ENCODE measurements around the gene GPR137B. TPM values are rescaled to one million over a fixed set of nuclear protein-coding genes. Genes with fewer than 3 reads are reported as not detected.

Gene GPR137B
- total and polyA plus RNA-seq, 2 of the 4 experiments (the other 2 are of a cell fraction): 4.5 to 12.3 TPM

DNA sequence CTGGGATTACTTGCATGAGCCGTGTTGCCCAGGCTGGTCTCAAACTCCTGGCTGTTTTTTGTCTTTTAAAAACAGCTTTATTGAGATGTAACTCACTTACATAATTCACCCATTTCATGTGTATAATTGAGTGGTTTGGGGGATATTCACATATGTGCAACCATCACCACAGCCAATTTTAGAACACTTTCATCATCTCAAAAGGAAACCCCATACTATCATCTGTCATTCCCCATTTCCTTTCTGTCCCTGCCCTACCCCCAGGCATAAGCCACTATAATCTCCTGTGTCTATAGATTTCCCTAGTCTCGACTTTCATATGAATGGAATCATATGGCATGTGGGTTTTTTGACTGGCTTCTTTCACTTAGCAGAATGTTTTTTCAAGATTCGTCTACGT is 43.3 kb downstream of the GPR137B start:
- H4K20me1 ChIP-seq (ENCODE audit: insufficient read depth, low read length): no peaks in the 10 kb centered on the region
- ChIA-PET POLR2A (ENCODE audit: unreplicated experiment) (no interaction called here), CTCF (no interaction called here)
- dilution Hi-C loops (cut with HindIII; ENCODE audit: low sequenced_read_pairs, unreplicated experiment): no loop called here
- no TSS peak for BruUV-seq (replicated peaks)
- no peak overlapping the region for H2BK20ac ChIP-seq (ENCODE audit: low read depth, low read length)
- no peak overlapping the region for H4K91ac ChIP-seq (ENCODE audit: insufficient read depth, low read depth, low read length)
- TF ChIP-seq MAZ (IDR thresholded peaks at IDR 0.05; ENCODE audit: borderline replicate concordance, low read depth, low read length) (no peak), MXI1 (IDR thresholded peaks at IDR 0.05; ENCODE audit: borderline replicate concordance, low read depth, low read length) (no peak), BHLHE40 (IDR thresholded peaks at IDR 0.05; ENCODE audit: low read depth, low read length) (no peak), ELK1 (IDR thresholded peaks at IDR 0.05; ENCODE audit: borderline replicate concordance, low read depth, low read length) (no peak), CHD1 (IDR thresholded peaks at IDR 0.05; ENCODE audit: low read depth, low read length) (no peak), CEBPB (IDR thresholded peaks at IDR 0.05; ENCODE audit: low read depth, low read length) (no peak), RCOR1 (IDR thresholded peaks at IDR 0.05; ENCODE audit: insufficient replicate concordance, low read length) (no peak), NFE2L2 (IDR thresholded peaks at IDR 0.05; ENCODE audit: low read depth, low read length) (no peak), MAFK (IDR thresholded peaks at IDR 0.05; ENCODE audit: low read depth, low read length) (no peak), RFX5 (IDR thresholded peaks at IDR 0.05; ENCODE audit: low read depth, low read length) (no peak), POLR2A (IDR thresholded peaks at IDR 0.05; ENCODE audit: low read depth, low read length) (no peak), FOS (IDR thresholded peaks at IDR 0.05; ENCODE audit: low read depth, low read length) (no peak), SMC3 (IDR thresholded peaks at IDR 0.05; ENCODE audit: low read depth, low read length) (no peak)
- TF ChIP-seq, protein P1, sequence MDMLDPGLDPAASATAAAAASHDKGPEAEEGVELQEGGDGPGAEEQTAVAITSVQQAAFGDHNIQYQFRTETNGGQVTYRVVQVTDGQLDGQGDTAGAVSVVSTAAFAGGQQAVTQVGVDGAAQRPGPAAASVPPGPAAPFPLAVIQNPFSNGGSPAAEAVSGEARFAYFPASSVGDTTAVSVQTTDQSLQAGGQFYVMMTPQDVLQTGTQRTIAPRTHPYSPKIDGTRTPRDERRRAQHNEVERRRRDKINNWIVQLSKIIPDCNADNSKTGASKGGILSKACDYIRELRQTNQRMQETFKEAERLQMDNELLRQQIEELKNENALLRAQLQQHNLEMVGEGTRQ (IDR thresholded peaks at IDR 0.05; ENCODE audit: low read depth, low read length): no peak
- TF ChIP-seq, protein P2, sequence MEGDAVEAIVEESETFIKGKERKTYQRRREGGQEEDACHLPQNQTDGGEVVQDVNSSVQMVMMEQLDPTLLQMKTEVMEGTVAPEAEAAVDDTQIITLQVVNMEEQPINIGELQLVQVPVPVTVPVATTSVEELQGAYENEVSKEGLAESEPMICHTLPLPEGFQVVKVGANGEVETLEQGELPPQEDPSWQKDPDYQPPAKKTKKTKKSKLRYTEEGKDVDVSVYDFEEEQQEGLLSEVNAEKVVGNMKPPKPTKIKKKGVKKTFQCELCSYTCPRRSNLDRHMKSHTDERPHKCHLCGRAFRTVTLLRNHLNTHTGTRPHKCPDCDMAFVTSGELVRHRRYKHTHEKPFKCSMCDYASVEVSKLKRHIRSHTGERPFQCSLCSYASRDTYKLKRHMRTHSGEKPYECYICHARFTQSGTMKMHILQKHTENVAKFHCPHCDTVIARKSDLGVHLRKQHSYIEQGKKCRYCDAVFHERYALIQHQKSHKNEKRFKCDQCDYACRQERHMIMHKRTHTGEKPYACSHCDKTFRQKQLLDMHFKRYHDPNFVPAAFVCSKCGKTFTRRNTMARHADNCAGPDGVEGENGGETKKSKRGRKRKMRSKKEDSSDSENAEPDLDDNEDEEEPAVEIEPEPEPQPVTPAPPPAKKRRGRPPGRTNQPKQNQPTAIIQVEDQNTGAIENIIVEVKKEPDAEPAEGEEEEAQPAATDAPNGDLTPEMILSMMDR (conservative IDR thresholded peaks at IDR 0.05; ENCODE audit: low read depth, low read length): no peak
- no peak overlapping the region for H3K4ac ChIP-seq (ENCODE audit: low read depth, low read length)
- H3K9ac ChIP-seq (ENCODE audit: low read depth, low read length): no peak overlapping the region
- H3K14ac ChIP-seq (replicated peaks; ENCODE audit: low read depth, low read length): no peak overlapping the region
- H3K4me3 ChIP-seq (ENCODE audit: insufficient read depth, low read depth, low read length): no peak overlapping the region
- in situ Hi-C loops (cut with MboI; ENCODE audit: low sequenced_read_pairs): no loop called here
- no peak overlapping the region for H3K18ac ChIP-seq (ENCODE audit: low read depth, low read length)
- no peak overlapping the region for H3K23ac ChIP-seq (ENCODE audit: low read depth, low read length)
- no peaks in the 10 kb centered on the region for H3K9me3 ChIP-seq (ENCODE audit: control insufficient read depth, insufficient read depth, low read length)
- no peak overlapping the region for H3K27ac ChIP-seq (ENCODE audit: insufficient read depth, low read length)
- no peak overlapping the region for H3K4me2 ChIP-seq (ENCODE audit: low read depth, low read length)
- no peak overlapping the region for H4K8ac ChIP-seq (ENCODE audit: low read depth in 2 of 2, low read length in 2 of 2)
- H3K27me3 ChIP-seq (ENCODE audit: control insufficient read depth, insufficient read depth, low read length): no peaks in the 10 kb centered on the region
- H2BK120ac ChIP-seq (ENCODE audit: low read depth, low read length): no peak overlapping the region
- H3K79me1 ChIP-seq (ENCODE audit: low read depth in 1 of 2, low read length in 2 of 2): no peaks in the 10 kb centered on the region
- intact Hi-C loops (cut with micrococcal nuclease): no loop called here
- H2AK5ac ChIP-seq (ENCODE audit: low read depth, low read length): no peak overlapping the region
- no peak overlapping the region for H2AFZ ChIP-seq (replicated peaks; ENCODE audit: low read length, poor library complexity)
- peaks cover 2% of the 10 kb centered on the region; the same call in 1 of the 2 replicates for H3K36me3 ChIP-seq (ENCODE audit: control insufficient read depth, insufficient read depth, low read length)
- no peak for ATAC-seq (ENCODE audit: low read depth)
- no peaks in the 10 kb centered on the region for H3K4me1 ChIP-seq (ENCODE audit: control insufficient read depth, insufficient read depth, low read length)
- no CpG with 5 or more reads among the region's 4 CpGs for WGBS, 2 experiments (ENCODE audit: extremely low coverage in 2 of 2, insufficient read length in 1 of 2)
- H2BK5ac ChIP-seq (ENCODE audit: low read depth, low read length, poor library complexity, severe bottlenecking): no peak overlapping the region
- no peak for DNase-seq
- H3K9me1 ChIP-seq (ENCODE audit: insufficient read depth, low read length): no peaks in the 10 kb centered on the region
- H4K5ac ChIP-seq (ENCODE audit: low read depth, low read length): no peak overlapping the region
- no peak overlapping the region for H2BK15ac ChIP-seq (ENCODE audit: low read depth, low read length)
- H3K56ac ChIP-seq (ENCODE audit: extremely low read depth, insufficient read depth, low read length): no peak overlapping the region
- no peak overlapping the region for H2AK9ac ChIP-seq (replicated peaks; ENCODE audit: low read depth, low read length, poor library complexity)
